HG02981 (cell line): ENCODE results near the gene IL2RA.
"Not testable (repeated sequence)": the region's sequence is repeated elsewhere in the genome, so short reads cannot be mapped to it uniquely, and the experiment has no call there.

Experiments
- ATAC-seq: cut with Tn5 transposase; IDR thresholded peaks from one replicate; pipeline ENCODE4 v1.9.1; 2021; ENCODE audit warnings: mild to moderate bottlenecking, moderate library complexity; ENCODE audit not compliant: unreplicated experiment

The IL2RA gene

DNA sequence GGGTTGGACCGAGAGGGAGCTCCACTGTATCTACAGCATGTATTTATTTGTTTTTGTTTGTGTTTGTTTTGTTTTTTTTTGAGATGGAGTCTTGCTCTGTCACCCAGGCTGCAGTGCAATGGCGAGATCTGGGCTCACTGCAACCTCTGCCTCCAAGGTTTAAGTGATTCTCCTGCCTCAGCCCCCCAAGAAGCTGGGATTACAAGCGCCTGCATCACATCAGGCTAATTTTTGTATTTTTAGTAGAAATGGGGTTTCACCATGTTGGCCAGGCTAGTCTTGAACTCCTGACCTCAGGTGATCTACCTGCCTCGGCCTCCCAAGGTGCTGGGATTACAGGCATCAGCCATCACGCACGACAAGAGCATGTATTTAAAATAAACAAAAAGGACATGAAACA, 18.8 kb downstream of the IL2RA start:
- ATAC-seq = not testable (repeated sequence)

DNA sequence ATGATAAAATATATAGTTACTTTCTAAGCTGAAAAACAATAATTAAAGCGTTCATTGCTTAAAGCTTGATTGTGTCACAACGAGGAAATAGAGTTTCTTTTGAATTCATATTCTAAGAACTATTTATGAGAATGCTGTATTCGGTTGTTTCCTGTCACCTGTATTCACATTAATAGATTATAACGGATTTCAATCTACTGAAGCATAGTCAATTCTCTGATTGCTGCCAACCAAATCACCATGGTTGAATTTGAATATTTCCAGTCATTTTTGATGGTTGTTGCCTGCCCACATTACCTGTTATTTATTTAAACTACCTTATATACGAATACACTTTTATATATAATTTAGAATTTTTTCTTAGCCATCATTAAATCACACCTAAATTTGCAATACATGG, 22.0 kb downstream of the IL2RA start:
- no peak for ATAC-seq

DNA sequence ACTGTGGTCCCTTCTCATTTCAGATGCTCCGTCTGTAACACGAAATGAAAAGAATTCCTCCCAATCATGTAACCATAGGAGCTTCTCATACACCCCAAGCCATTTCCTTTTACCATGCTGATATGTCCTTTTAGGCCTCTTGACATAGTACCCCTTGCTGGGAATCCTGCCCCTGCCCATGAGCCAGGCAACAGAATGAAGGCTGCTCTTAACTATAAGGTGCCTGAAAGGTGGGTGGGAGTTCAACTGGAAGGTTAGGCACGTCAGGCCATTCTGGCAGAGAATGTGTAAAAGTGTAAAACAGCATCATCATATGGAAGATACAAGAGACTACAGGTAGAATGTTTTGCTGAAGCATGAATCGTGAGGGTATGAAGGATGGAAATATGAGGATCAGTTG, 22.5 kb downstream of the IL2RA start:
- no peak for ATAC-seq

DNA sequence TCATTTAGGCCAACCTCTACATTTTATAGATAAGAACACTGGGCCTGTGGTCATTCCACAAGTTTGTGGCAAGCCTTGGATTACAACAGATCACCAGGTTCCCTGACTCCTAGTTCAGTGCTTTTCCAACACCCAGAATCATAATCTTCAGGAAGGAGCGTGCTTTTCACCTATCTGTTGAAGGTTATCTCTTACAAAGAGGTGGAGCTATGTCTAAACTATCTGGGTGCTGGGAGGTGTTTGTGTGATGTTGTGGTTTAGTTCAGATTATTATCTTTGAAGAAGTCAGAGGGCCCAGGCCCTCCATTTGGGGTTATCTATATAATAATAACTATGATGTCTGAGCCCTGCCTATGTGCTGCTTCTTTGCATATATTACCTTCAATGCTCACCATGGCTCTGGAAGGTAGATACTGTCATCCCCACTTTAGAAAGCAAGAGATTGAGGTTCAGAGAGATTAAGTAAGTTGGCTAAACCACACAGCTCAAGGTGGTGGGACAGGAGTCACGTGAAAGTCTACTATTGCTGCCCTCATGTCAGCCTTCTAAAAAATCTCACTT, 24.0 kb downstream of the IL2RA start:
- no peak for ATAC-seq

DNA sequence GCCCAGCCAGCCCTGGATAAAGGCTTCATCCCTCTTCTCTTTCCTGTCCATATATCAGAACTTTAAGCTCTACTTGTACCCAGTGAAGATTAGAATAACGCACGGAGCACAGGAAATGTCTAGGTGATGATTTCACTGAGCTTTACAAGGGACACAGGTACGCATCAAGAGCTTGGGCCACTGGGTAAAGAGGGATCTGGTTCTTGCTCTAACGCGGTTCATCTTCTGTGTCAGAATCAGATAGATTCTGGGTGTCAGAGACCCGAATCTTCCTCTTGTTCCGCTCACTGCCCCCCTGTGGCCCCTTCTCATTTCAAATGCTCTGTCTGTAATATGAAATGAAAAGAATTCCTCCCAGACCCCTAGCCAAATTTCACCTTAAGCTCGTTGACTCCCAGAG, 24.7 kb downstream of the IL2RA start:
- ATAC-seq = no peak

DNA sequence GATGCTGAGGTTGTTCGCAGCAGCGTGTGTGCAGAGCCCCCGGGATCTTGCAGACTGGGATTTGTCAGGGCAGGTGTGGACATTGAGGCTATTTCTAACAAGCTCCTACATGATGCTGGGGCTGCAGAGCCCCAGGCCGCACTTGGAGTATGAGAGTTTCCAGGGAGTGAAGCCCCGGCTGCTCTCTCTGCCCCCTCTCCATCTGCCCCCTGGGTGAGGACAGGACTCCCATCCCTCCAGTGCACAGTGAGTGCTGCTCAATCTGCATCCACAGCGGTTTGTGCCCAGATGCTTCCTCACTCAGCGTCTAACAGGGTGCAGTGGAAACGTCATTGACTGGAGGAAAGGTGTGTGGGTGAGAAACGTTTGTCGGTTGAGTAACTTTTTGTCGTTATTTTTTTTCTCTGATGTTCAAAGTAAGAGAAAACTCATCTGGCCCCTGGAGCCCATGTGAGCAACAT, 25.3 kb downstream of the IL2RA start:
- no peak for ATAC-seq

DNA sequence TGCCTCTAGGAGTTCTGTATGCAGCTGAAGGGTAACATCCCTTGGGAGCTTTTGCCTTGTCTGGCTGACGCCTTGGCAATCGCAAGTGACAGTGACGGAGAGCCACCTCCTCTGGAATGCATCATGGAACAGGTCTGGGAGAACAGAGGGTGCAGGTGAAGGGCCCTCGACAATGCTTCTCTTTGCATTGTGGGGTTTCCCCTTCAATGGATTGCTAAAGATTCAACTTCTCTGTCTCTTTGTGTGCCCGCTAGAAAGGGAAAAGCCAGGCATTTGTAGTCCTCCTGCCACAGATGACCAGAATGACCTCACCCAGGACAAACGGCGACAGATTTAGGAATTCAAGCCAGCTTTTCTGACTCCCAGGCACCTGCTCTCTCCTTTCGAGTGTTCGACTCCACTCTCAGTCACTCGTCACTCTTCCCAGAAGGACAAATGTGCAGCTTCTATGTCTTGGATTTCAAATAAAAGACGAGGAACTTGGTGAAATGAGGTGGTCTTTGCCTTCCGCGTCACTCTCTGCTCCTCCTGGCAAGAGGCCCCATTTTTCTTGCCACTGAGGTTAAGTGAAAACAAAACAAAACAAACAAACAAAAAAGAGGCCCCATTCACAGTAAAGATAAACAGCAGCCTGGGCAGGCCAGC, 26.1 kb downstream of the IL2RA start:
- ATAC-seq = no peak

DNA sequence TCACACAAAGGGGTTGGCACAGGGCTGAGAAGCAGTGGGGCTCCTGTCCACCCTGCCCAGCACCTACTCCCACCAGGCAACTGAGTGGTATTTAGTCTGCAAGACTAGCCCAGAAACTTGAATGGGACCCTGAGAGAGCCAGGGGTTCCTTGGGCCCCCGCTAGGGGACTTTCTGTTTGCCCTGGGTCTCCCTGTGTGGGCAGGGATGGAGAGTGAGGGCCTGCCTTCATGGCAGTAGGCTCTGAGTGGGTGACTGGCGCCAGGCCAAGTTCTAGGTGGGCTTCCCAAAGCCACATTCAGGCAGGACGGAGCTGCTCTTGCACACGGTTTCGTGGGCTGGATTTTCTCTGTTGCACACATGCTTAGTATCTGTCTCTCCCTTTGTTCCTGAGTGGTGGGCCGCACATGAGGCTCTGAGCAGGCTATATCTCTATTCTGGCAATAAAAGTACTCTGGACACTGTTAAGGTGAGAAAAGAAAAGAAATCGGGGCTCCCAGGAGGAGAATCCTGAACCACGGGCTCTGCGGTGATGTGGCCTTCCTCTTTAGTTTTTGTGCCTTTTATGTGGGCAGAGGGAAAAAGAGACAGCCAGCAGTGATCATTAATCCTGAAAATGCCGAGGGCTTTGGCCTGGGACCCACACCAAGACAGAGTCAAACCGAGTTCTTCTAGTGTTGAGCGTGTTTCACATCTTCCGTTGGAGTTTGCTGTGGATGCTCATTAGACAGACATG, 26.9 kb downstream of the IL2RA start:
- no peak for ATAC-seq

DNA sequence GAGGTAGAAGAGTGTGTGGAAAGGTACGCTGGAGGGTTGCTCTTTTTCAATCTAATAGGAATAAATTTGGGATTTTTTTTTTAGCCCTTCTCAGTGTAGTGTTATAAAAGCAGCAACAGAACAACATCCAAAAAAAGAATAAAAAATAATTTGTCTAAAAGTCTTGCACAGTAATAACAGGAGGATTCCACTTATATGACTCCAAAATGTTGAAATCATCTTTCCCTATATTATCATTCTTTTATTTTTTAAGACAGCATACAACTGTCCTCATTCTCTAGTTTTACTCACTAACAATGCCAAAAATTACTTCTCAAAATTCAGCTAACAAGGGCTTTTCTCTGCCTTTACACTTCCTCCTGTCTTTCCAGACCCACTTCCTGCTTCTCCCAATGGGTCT, 27.8 kb downstream of the IL2RA start:
- ATAC-seq = no peak

DNA sequence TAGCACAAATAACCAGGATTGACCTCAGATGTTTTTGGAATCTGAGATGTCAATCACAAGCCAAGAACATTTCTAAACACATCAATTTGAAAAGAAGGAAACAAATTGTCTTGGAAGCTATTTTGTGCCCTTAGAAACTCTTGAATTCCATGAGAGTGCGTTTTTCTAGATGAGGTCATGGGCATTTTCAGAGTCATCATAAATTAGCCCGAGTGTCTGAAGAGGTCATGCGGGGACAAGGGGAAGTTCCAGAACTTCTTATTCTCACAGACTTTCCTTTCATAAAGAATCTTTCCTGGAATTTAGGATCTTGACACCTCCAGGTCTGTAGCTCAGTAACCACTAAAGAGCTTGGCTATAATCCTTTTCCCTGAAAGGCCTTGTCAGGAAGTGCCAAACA, 28.2 kb downstream of the IL2RA start:
- ATAC-seq = no peak

DNA sequence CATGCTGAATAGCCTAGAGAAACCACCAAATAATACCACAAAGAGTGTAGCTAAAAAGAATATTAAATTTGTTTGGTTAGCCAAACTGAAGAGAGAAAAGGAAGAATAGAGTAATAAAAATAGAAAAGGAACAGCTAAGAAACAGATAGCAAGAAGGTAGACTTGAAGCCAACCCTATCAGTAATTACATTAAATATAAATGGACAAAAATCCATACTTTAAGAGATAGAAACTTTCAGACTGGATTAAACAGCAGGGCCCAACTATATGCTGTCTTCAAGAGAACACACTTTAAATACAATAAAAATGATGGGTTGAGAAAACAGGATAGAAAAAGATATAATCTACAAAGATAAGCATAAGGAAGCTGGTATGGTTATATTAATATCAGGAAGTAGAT, 31.2 kb downstream of the IL2RA start:
- no peak for ATAC-seq

DNA sequence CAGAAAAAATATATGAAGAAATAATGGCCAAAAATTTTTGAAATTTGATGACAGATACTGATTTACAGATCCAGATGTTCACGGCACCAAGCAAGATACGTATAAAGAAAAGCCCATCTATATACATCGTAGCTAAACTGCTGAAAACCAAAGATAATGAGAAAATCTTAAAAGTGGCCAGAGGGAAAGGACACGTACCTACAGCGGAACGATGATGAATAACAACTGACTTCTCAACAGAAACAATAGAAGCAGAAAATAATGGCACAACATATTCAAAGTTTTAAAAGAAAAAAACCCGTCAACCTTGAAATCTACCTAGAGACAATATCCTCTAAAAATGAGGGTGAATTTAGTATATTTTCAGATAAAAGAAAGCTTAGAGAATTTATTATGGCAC, 31.9 kb downstream of the IL2RA start:
- no peak for ATAC-seq

DNA sequence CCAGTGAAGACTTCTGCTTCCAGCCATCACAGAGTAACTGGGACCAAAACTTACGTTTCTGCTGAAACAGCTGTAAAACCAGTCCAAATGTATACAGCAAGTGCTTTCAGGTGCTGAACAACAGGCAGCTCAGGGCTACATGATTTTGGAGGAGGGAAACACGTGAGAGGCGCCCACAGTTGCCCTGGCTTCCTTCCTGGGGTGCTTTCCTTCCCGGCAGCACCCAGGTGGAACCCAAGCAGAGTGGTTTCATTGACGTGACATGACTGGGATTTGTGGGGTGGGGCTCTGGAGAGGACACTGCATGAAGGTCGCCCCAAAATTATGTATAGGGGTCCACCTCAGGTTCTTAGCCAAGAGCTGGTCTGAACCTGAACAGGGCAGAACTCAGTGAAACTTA, 34.2 kb downstream of the IL2RA start:
- ATAC-seq = no peak

DNA sequence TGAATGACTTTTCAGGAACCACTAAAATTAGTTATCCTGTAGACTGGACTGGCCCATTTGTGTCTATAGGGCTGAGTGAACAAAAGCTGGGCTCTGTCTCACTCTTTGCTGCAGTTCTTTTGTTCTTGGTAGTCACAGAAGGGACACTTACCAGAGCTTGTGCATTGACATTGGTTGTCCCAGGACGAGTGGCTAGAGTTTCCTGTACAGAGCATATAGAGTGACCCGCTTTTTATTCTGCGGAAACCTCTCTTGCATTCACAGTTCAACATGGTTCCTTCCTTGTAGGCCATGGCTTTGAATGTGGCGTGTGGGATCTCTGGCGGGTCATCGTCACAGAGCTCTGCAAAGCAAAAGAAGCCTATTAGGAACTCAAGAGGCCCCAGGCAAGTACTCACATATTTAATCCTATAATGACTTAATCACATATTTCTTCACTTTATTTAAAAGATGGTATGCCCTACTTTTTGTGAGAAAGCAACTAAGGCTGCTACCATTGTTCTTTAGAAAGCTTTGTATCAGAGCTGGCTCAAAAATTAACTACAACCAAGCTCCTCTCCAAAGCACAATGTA, 36.4 kb downstream of the IL2RA start:
- no peak for ATAC-seq

DNA sequence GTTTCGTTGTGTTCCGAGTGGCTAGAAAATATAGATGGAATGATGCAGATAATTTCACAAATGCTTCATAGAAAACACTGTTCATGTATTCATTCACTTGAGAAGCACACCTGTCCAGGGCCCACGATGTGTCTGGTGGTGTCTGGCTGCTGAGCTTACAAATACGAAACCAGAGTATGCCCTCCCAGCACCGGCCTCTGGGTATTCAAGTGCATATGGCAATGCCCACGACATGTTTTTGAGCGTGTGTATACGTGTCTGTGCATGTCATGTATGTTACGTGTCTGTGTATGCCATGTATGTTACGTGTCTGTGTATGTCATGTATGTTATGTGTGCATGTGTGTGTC, 37.9 kb downstream of the IL2RA start:
- ATAC-seq = no peak

DNA sequence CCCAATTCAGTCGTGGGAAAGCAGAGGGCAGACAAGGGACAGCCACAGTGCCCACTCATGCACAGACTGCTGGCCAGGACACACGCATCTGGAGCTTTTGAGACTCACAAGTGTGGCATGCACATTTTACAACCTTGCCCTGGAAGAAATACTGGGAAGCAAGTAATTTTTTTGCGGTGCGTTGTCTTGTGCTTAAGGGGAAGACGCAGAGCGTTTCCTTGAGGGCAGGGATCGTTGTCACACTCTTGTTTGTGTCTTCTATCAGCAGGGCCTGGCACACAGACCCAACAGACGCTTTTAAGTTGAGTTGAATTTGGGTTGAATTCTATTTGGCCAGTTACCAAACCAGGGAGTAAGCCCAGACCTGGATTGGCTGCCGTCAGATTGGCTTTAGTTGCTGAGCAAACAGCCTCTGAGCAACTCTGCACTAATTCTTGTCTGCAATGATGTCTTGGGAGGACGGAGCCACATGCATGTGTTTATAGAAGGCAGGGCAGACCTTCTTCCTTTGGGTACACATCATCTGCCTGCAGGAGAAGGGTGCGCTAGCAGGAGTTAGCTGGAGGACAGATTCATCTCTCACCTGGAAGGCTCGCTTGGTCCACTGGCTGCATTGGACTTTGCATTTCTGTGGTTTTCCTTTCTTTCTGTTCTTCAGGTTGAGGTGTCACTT, 38.4 kb downstream of the IL2RA start:
- ATAC-seq = no peak

DNA sequence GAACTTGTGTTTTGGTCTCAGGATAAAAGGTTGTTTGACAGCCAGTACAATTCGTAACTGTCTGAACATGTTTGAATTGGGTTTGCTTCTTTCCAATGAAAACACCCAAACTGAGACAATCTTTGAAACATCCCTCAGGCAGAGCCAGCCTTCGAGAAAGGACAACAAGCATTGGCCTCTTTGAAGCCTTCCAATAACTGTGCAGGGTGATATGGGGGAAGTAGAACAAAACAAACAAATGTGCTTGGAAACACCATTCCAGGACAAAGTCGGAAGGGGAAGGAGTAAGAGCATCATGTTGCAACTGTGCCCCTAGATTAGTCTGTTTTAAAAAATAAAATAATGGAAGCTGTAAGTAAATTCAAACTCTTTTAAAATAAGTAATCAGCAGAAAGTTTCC, 39.5 kb downstream of the IL2RA start:
- no peak for ATAC-seq

DNA sequence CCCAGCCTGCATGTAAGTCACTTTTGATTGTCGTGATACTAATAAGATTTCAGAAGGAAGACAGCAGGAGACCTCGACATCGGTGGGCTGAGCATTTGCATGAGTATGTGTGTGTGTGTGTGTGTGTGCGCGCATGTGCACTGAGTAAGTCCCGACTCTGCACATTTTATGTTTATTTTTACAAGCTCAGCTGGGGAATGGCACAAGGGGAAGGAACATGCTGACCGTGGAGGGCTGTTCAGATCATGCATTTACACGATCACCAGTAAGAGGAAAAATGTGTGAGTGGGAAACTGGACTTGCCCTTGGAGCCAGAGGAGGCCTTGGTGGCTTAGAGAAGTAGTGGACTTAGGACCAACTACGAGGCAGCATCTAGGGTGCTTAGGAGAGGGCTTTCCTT, 41.3 kb downstream of the IL2RA start:
- no peak for ATAC-seq

DNA sequence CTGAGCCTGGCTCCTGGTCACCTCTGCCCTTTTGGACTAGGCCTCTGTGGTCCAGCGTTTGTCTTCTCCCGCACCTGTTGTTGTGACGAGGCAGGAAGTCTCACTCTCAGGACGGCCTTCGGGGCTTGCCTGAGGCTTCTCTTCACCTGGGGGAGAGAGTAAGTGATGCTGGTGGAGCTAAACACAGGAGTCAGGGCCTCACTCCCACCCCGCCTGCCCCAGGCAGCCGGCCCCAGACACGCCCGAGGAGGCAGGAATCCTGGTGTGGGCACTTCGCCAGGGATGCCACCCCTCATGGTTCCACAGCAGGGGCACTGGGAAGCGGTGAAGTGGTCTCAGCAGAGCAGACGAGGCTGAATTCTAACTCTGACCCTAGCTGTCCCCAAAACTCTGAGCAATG, 42.4 kb downstream of the IL2RA start:
- ATAC-seq = no peak

DNA sequence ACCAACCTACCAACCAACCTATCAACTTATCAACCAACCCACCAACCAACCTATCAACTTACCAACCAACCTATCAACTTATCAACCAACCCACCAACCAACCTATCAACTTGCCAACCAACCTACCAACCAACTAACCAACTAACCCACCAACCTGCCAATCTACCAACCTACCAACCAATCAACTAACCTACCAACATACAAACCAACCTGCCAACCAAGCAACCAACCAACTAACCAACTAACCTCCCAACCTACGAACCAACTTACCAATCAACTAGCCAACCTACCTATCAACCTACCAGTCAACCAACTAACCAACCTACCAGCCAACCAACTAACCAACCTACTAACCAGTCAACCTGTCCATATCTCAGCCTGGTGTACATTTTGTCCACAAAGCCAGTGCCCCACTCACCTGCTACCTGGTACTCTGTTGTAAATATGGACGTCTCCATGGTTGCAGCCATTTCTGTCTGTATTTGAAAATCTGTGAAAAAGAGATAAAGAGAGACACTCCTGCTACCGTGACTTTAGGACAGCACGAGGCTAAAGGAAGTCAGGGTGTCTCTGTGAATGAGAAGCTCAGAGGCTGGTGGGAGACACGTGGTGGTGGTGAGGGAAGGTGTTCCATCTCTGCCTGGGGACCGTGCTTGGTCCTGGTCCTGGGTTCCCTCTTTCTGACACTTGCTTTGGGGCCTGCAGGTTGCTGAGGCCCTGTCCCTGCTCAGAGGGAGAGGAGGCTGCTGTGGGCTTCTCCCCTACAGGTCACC, 43.0 kb downstream of the IL2RA start:
- ATAC-seq = no peak

DNA sequence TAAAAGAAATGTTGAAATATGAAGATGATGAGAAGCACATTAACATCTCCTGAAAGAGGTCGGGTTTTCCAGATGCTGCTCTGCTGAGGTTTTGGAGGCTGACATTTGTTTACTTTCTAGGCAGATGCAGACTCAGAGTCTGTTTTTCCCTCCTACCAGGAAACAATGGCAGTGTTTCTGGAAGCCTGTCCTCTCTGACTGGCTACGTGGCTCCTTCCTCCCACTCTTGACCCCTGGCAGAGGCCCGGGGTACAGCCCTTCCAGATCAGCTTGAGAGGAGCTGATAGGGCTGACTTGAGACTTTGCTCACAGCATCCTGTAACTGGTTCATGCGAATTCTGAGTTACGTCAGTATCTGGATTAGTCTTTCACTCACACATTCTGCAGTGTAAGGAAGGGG, 43.7 kb downstream of the IL2RA start:
- no peak for ATAC-seq
